CMK (cell line): ENCODE data around the gene TMEM86A.
A peak's percentile ranks its signal among the peaks of the same experiment; 100 is the strongest.
"Not testable (repeated sequence)": the region's sequence is repeated elsewhere in the genome, so short reads cannot be mapped to it uniquely, and the experiment has no call there.

Source experiments
- DNase-seq: peaks from one replicate; pipeline ENCODE4 v3.0.0-alpha.2; 2010; ENCODE audit warnings: low read depth

TMEM86A gene

GRCh38 chr11:18698341-18699268, at the start of gene TMEM86A:
Gene TMEM86A (plus strand): TSS chr11:18698779. CDS start chr11:18698887, 108 bp downstream.
- DNase-seq, result peak; percentile 65

DNA sequence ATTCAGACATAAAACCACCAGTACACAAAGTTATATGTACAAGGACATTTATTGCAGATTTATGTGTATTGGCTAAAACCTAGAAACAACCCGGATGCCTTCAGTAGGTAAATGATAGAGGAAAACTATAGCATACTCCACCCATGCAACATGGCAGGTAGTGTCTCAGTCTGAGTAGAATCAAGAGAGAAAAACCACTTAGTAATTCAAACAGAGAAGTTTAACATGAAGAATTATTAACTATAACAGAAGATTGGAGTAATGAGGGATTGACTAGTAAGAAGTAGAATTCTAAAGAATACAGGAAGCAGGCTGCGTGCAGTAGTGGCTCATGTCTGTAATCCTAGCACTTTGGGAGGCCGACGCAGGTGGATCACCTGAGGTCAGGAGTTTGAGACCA, 48.2 kb upstream of the TMEM86A start:
- no peak for DNase-seq

- DNase-seq, result peak; percentile 60
Observed at GRCh38 chr11:18650859-18651557, 47.6 kb upstream of the TMEM86A start.

- no peak for DNase-seq
Observed at GRCh38 chr11:18657673-18658072, 40.9 kb upstream of the TMEM86A start.

- not testable (repeated sequence) for DNase-seq
Observed at GRCh38 chr11:18665353-18665872, 33.2 kb upstream of the TMEM86A start.

DNA sequence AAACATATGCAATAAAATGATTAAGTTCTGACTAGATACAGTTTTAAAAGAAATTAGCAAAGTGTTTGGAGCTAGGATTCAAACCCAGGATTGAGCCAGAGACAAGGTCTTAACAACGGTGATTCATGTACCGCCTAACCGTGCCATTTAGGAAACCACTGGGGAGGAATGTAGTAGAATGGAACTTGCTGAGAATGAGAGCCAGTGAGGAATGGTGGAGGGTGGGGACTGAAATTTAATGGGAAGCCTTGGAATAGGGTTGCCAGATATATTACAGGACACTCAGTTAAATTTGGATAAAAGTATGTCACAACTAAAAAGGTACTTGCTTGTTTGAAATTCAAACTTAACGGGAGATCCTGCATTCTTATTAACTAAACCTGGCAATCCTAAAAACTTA, 30.4 kb upstream of the TMEM86A start:
- no peak for DNase-seq

DNA sequence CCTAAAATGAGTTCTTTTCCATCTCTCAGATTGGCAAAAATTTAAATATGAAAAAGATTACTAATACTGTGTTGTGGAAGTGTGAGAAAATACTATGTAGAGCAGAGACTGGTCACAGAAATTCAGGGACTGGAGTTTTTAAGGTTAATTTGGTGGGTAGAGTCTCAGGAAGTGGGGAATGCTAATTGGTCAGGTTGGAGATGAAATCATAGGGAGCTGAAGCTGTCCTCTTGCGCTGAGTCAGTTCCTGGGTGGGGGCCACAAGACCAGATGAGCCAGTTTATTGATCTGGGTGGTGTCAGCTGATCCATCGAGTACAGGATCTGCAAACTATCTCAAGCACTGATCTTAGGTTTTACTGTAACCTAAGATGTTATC, 29.4 kb upstream of the TMEM86A start:
- no peak for DNase-seq

DNA sequence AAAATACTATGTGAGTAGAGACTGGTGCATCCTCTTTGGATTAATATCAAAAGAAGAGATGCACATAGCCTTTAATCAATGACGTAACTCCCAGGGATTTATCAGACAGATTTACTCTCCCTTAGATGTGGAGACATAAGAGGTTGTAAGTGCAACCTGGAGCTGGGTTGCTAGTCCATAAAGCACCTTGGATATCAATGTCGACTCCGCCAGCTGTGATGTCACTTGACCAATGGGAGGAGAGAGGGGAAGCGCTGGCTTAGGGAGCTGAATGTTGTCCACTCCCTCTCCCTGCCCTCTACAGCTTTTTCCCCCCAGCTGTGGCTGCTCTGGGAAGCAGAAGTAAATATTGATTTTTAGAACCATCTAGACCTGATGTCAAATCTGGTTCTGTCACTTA, 28.9 kb upstream of the TMEM86A start:
- DNase-seq, result no peak

DNA sequence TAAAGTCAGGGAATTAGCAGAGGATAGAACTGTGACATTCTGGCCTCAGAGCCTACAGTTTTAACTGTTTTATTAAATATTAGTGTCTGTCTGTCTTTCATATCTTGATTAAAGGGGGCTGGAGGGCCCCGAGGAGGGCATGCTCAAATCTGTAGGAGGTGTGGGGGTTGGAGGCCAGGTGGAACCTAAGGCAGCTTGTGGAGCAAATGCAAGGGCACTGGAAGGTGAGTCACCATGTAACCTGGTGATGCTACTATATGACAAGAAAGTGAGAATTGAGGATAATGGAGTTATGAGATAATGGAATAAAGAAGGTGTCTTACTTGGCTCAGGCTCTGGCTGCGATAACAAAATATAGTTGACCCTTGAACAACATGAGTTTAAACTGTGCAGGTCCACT, 27.3 kb upstream of the TMEM86A start:
- DNase-seq, result no peak

GRCh38 chr11:18672209-18672608, 26.4 kb upstream of the TMEM86A start:
- not testable (repeated sequence) for DNase-seq

DNA sequence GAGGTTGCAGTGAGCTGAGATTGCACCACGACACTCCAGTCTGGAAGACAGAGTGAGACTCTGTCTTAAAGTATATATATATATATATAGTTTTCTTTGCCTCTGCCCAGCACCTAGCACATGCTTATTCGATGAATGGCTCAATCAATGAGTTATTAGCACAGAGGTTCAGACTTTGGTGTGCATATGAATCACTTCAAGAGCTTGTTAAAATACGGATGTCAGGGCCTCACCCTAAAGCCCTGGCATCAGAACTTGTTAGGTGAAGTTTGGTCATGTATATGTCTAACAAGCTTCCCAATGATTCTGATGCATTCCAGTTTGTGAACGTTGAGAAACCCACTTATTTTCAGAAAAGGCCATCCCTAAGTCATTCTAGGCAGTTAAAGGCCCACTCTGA, 21.8 kb upstream of the TMEM86A start:
- DNase-seq, result no peak

DNA sequence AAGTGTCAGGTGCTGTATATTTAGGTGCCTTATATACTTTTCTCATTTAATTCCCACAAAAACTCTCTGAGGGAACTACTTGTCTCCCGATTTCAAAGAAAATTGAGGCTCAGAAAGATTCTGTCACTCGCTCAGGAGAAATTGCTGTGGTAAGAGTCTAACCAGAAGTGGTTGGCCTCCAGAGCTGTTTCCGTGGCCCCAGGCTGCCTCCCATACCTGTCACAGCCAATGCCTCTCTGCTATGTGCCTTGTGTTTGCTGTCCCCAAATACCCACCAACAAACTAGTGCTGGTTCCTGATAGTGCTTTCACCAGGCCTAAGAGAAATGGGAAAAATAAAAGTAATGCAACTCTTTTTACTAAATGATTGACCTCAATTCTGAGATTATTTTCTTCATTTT, 21.0 kb upstream of the TMEM86A start:
- no peak for DNase-seq

- DNase-seq, result not testable (repeated sequence)
Observed at GRCh38 chr11:18681949-18682348, 16.6 kb upstream of the TMEM86A start.

DNA sequence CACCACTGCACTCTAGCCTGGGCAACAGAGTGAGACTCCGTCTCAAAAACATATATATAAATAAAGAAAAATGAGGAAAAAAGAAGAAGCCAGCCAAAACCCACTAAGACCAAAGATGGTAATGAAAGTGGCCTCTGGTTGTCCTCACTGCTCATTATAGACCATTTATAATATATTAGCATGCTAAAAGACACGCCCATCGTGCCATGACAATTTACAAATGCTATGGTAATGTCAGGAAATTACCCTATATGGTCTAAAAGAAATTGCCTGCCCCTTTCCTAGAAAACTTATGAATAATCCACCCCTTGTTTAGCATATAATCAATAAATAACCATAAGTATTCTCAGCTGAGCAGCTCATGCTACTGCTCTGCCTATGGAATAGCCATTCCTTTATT, 16.1 kb upstream of the TMEM86A start:
- no peak for DNase-seq

- no peak for DNase-seq
Observed at GRCh38 chr11:18684267-18684666, 14.3 kb upstream of the TMEM86A start.

GRCh38 chr11:18691467-18692140, 7.0 kb upstream of the TMEM86A start:
- DNase-seq, result not testable (repeated sequence)

DNA sequence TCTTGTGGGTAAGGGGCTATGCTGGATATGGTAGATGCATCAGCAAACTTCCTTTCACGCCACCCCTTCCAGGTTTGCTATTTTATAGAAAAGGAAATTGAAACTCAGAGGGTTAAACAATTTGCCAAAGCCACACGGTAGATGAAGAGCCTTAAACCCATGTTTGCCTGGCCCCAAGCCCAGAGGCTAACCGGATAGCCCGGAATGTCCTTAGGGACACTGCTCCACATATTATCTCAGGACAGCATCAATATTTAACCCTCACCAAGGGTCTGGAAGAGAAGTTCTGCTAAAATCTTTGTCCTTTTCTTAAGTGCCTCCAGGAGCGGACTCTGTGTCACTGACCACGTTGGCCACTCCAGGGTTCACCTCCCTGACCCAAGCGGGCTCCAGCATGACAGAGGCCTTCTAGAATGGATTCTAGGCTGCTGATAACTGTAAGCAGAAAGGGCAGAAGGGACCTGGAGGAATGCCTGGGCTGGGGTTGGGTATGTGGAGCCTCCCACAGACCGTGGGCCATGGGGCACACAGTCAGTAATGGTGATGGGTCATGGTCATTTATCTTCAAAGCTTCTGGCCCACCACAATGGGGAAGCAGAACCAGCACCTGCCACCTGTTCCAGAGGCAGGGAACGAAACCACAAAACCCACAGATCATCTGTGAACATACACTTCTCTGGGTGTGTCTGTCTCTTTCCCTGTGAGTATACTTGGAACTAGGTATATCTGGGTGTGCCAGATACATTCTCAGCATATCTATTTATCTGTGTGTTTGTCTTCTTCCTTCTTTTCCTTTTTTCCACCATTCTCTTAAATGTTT, 5.4 kb upstream of the TMEM86A start:
- DNase-seq, result no peak

GRCh38 chr11:18696638-18697225, 1.8 kb upstream of the TMEM86A start:
- DNase-seq, result no peak

DNA sequence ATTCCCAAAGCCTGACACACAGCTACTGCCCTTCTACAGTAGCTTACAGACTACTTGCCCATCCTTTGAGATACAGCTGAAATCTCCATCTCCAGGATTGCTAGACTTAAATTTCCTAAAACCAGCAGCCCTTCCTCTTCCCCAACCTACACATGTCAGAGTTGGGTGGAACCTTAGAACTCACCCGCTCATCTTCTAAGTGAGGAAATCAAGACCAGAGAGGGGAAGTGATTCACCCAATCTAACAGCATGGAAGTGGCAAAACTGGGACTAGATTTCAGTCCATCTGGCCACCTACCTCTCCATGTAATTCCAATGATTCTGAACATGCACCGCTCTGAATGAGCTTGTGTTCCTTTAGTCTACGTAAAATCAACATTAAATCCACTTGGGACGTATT, 1.0 kb upstream of the TMEM86A start:
- no peak for DNase-seq

DNA sequence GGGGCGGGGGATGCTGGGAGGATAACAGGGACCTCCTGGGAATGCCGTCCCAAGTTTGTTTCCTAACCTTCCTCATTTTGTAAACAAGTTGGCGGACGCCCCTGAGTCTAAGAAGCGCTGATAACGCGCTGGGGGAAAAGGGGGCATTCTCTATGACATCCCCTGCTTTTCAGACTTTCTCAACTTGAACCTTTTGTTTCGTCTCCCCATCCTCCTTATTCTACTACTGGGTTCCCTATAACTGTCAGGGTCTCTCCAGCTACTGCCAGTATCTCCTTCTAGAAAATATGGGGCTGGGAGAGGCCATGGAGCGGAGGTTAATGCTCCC, 654 bp downstream of the TMEM86A start:
- DNase-seq, result no peak

DNA sequence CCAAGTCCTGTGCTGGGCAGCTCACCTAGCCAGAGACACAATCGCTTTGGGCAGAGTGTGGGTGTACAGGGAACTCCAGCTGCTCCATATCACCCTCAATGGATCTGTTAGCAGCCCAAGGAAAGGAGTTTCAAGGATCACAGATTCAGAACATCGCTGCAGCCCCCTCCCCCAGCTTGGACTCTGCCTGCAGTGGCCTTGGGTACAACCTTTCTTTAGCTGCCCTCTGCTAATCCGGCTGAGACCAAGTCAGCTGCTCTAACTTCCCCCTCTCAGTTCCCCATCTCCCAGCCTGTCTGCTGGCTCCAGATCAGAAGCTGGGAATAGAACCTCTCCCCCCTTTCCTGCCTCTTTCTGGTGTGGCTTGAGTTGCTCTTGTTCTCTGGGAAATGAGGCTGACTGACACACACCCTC, 1.3 kb downstream of the TMEM86A start:
- no peak for DNase-seq
